Stomach (tissue), 9 donors: Measurements from ENCODE around the gene PNMA6E. TPM values are rescaled to one million over a fixed set of nuclear protein-coding genes. Genes with fewer than 3 reads are reported as not detected.

Experiments
- DNase-seq, 2 donors: peaks; one replicate each; pipeline versions ENCODE4 v3.0.0 to v3.0.0-alpha.2; 2013 to 2019
- H3K27ac ChIP-seq, 5 donors: fragments of 200-600 bp in 4 of 5; sonication (generic) in 4 of 5; one replicate each; pipeline ENCODE4 v1.5.1; 2013 to 2019; ENCODE audit warnings: mild to moderate bottlenecking in 1 of 5, moderate library complexity in 1 of 5
- H3K27me3 ChIP-seq, 3 donors: fragments of 200-600 bp; sonication (generic); one replicate each; pipeline ENCODE4 v1.5.1; 2017 to 2019; ENCODE audit warnings: mixed run types in 1 of 3
- H3K36me3 ChIP-seq, 4 donors: fragments of 200-600 bp; sonication (generic); 1 replicate in 3 of 4; 2 replicates in 1 of 4; pipeline ENCODE4 v1.5.1; 2016 to 2019
- H3K4me1 ChIP-seq, 4 donors: fragments of 200-600 bp; sonication (generic); one replicate each; pipeline ENCODE4 v1.5.1; 2016 to 2019
- H3K4me3 ChIP-seq, 4 donors: fragments of 200-600 bp; sonication (generic) in 3 of 4; one replicate each; pipeline ENCODE4 v1.5.1; 2016 to 2019; ENCODE audit warnings: mild to moderate bottlenecking in 1 of 4
- H3K9me3 ChIP-seq, 4 donors: fragments of 200-600 bp; sonication (generic); one replicate each; pipeline ENCODE4 v1.5.1; 2016 to 2019
- EP300 ChIP-seq: sonication (generic); formaldehyde crosslinking; IDR thresholded peaks from one replicate; pipeline ENCODE4 v1.6.1; 2017; ENCODE audit warnings: antibody characterized with exemption
- POLR2A ChIP-seq, 4 donors: fragments of 450-650 bp; IDR thresholded peaks; one replicate each; pipeline ENCODE4 v1.6.1; 2016; ENCODE audit warnings: antibody characterized with exemption in 4 of 4, control low read depth in 2 of 4, mild to moderate bottlenecking in 1 of 4, moderate library complexity in 1 of 4
- POLR2AphosphoS5 ChIP-seq, 3 donors: sonication (generic); formaldehyde crosslinking; IDR thresholded peaks; one replicate each; pipeline ENCODE4 v1.6.1; 2016; ENCODE audit warnings: antibody characterized with exemption in 3 of 3
- WGBS, 5 donors: extraction: QIAGEN DNeasy Blood & Tissue Kit in 3 of 5; methylation state at CpG; one replicate each; pipeline versions ENCODE4 v1.1.5 to v1.1.7; 2013 to 2018; 5-methylcytosine and 5-hydroxymethylcytosine counted together
- intact Hi-C: fragments of 100-400 bp; cut with DNase I; formaldehyde crosslinking; loops from one replicate; pipeline ENCODE4 v1.15.1; 2023; ENCODE audit warnings: low total_unique reads
- polyA plus RNA-seq, 3 donors: library from polyadenylated mRNA; stranded (reverse); fragments of 200-250 nt; gene quantifications; one replicate each; pipeline ENCODE4 v1.2.3, GENCODE V29; 2013
- total RNA-seq, 5 donors: library from RNA; depleted of rRNA; stranded (reverse); fragments of >200 nt; gene quantifications; one replicate each; pipeline versions ENCODE4 v1.1.0 to v1.2.3, GENCODE V29; 2014 to 2016
- TF ChIP-seq, protein P1 (sequence below), 7 experiments: fragments of 450-650 bp in 4 of 7; fragments of 200-600 bp in 3 of 7; sonication (generic) in 3 of 7; IDR thresholded peaks; one replicate each; pipeline ENCODE4 v1.5.1; 2016 to 2019; ENCODE audit warnings: antibody characterized with exemption in 7 of 7, control low read depth in 2 of 7, mild to moderate bottlenecking in 1 of 7
- donor health status: healthy with polysubstance abuse.
- donor health status: Bipolar disorder and iron deficiency.
- donor health status: healthy.

Gene PNMA6E
- total and polyA plus RNA-seq, 8 donors = not detected

DNA sequence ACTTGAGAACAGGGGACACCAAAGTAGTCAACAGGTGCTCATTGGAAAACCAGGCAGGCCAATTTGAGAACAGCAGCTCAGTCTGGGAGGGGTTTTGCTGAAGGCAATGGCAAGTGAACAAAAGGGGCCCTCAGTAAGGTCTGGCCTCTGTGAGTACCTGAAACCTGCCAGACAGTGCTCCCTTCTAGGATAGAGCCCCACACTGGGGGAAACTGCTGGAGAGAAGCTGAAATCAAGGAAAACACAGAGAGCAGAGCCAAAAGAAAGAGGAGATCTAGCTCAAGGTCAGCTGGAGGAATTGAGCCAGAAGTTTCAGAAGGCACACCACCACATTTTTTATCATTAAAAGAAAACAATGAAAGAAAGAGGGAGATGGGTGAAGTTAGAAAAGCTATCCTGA is 28.2 kb downstream of the PNMA6E start:
- TF ChIP-seq EP300 (no peak), POLR2A (IDR thresholded peaks at IDR 0.05) (no peak)
- H3K27ac ChIP-seq = no peak overlapping the region
- intact Hi-C loops = no loop called here

DNA sequence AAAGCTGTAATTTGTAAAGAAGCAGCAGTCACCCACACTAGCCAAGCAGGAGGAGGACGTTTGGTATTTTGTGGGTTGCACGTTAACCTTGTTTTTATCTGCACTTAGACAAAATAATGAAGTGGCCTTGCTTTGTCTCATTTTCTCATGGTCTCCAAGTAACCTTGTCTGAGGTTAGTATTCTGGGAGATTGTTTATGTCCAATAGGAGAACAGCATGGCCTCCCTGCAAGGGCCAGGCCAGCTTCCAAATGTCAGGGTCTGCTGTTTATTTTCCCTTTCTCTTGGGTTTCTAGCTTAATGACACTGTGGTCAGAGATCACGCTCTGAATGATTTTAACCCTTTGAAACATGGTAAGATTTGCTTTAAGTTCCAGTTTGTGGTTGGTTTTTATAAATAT is 29.9 kb downstream of the PNMA6E start:
- H3K27ac ChIP-seq = no peak overlapping the region
- no peaks in the 10 kb centered on the region for H3K4me1 ChIP-seq
- intact Hi-C loops = no loop called here
- no peak overlapping the region for H3K4me3 ChIP-seq
- WGBS, 5 donors = 26 to 36% (median 30%) methylated on average over 3 of the region's 3 CpGs
- no peak for DNase-seq
- TF ChIP-seq, protein P1, sequence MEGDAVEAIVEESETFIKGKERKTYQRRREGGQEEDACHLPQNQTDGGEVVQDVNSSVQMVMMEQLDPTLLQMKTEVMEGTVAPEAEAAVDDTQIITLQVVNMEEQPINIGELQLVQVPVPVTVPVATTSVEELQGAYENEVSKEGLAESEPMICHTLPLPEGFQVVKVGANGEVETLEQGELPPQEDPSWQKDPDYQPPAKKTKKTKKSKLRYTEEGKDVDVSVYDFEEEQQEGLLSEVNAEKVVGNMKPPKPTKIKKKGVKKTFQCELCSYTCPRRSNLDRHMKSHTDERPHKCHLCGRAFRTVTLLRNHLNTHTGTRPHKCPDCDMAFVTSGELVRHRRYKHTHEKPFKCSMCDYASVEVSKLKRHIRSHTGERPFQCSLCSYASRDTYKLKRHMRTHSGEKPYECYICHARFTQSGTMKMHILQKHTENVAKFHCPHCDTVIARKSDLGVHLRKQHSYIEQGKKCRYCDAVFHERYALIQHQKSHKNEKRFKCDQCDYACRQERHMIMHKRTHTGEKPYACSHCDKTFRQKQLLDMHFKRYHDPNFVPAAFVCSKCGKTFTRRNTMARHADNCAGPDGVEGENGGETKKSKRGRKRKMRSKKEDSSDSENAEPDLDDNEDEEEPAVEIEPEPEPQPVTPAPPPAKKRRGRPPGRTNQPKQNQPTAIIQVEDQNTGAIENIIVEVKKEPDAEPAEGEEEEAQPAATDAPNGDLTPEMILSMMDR (IDR thresholded peaks at IDR 0.05) = no peak
- TF ChIP-seq EP300 (no peak), POLR2A (IDR thresholded peaks at IDR 0.05) (no peak), POLR2AphosphoS5 (IDR thresholded peaks at IDR 0.05) (no peak)
- peaks cover 0 to 10% (median 1%) of the 10 kb centered on the region in 4 donors for H3K9me3 ChIP-seq
- H3K36me3 ChIP-seq = no peaks in the 10 kb centered on the region
- peaks cover 0 to 9% (median 0%) of the 10 kb centered on the region in 3 donors for H3K27me3 ChIP-seq

More for the DNA sequence above, 28.2 kb downstream of the PNMA6E start:
- Histone ChIP-seq H3K9me3 (peaks cover 0 to 15% (median 7%) of the 10 kb centered on the region in 4 donors), H3K4me1 (no peaks in the 10 kb centered on the region), H3K36me3 (no peaks in the 10 kb centered on the region), H3K27me3 (peaks cover 0 to 9% (median 0%) of the 10 kb centered on the region in 3 donors), H3K4me3 (no peak overlapping the region)
- DNase-seq = no peak

DNA sequence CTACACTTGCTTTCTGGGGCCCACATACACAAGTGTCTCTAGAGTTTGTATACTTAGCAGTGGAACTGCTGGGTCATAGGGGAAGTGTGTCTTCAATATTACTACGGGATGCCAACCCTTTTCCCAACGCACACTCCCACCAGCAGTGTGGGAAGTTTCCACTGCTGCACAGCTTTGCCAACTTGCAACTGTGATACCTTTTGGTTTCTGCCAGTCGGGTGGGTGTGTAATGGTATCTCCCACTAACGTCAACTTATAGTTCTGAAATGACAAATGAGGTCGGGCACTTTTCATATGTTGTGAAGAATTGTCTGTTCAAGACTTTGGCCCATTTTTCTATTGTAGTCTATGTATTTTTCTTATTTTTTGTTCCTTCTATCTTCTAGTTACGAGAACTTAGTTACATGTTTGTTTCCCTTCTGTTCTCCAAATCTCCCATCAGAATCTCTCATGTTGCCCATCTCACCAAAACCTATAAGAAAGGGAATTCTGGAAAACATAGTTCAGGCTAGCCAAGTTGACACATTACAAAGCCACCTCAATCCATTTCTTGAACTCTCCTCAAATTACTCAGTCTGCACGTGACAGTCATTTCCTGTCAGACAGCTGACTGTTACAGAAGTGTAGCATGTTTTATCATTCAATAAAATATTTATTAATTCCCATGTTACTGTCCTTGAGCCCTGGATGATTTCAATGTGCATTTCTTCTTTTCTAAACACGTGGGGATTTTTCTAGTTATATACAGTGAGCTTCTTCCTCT is 30.7 kb downstream of the PNMA6E start:
- Histone ChIP-seq H3K4me1 (no peaks in the 10 kb centered on the region), H3K27ac (no peak overlapping the region), H3K36me3 (no peaks in the 10 kb centered on the region), H3K27me3 (peaks cover 0 to 5% (median 0%) of the 10 kb centered on the region in 3 donors), H3K4me3 (no peak overlapping the region), H3K9me3 (peaks cover 0 to 3% (median 0%) of the 10 kb centered on the region in 4 donors)
- WGBS, 5 donors = 55 to 67% (median 62%) methylated on average over 7 to 8 of the region's 8 CpGs
- DNase-seq = no peak
- intact Hi-C loops = no loop called here
- no peak for TF ChIP-seq POLR2AphosphoS5 (IDR thresholded peaks at IDR 0.05)
- no peak for TF ChIP-seq POLR2A (IDR thresholded peaks at IDR 0.05)
- TF ChIP-seq, protein P1 (IDR thresholded peaks at IDR 0.05) = no peak
- no peak for TF ChIP-seq EP300

DNA sequence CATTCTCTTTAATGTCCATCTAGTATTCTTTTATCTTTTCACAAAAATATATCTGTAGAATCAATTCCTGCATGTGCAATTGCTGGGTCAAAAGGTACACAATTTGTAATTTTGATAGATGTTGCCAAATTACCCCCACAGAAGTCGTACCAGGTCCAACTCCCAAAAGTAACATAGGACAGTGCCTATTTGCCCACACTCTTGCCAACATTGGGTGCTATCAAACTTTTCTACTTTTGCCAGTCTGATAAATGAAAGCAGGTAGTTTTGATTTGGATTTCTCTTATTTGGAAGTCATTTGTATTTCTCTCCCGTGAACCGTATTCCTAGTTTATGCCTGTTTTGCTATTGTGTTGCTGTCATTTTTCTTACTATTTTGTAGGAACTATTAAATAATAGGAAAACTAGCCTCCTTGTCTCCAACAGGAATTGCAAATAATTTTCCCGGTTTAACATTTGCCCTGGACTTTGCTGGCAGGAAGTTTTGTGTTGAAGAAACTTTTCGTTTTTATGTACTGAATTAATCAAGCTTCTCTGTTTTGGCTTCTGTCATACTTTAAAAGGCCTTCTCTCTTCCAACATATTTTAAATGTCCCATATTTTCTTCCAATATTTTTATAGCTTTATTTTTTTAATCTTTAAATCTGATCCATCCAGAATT is 34.1 kb downstream of the PNMA6E start:
- DNase-seq = no peak
- H3K4me1 ChIP-seq = no peaks in the 10 kb centered on the region
- TF ChIP-seq, protein P1 (IDR thresholded peaks at IDR 0.05) = no peak
- H3K27ac ChIP-seq = no peak overlapping the region
- H3K27me3 ChIP-seq = peaks cover 0 to 4% (median 0%) of the 10 kb centered on the region in 3 donors
- no peaks in the 10 kb centered on the region for H3K36me3 ChIP-seq
- H3K4me3 ChIP-seq = no peak overlapping the region
- WGBS, 5 donors = 66 to 83% (median 69%) methylated on average over 5 of the region's 5 CpGs
- H3K9me3 ChIP-seq = no peaks in the 10 kb centered on the region
- intact Hi-C loops = no loop called here

DNA sequence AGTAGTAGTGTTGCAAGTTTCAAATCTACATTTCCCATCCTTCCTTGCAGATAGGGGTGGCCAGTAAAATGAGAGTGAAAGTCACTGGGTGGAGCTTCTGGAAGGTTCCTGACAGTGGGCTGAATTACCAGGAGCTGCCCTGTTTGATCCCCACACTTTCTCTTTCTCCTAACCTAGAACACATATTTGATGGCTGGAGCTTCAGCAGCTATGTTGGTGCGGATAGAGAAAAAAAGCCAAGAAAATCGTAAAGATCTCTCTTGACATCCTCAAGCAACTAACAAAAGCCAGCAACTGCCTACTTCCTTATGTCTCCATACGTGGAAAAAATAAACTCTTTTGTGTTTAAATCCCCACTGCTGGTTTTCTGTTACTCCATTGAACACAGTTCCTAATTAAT is 35.0 kb downstream of the PNMA6E start:
- TF ChIP-seq POLR2A (IDR thresholded peaks at IDR 0.05) = no peak
- no peak for TF ChIP-seq POLR2AphosphoS5 (IDR thresholded peaks at IDR 0.05)

More for the DNA sequence above, 35.0 kb downstream of the PNMA6E start:
- H3K4me3 ChIP-seq = no peak overlapping the region
- intact Hi-C loops = no loop called here
- H3K27me3 ChIP-seq = peaks cover 0 to under 1% (median 0%) of the 10 kb centered on the region in 3 donors
- H3K9me3 ChIP-seq = no peaks in the 10 kb centered on the region
- WGBS, 5 donors = 80 to 90% (median 89%) methylated on average over 3 of the region's 3 CpGs
- H3K27ac ChIP-seq = no peak overlapping the region
- no peaks in the 10 kb centered on the region for H3K36me3 ChIP-seq
- no peak for DNase-seq
- H3K4me1 ChIP-seq = no peaks in the 10 kb centered on the region
